HepG2 (cell line): ENCODE results near the gene ERLEC1. TPM values are rescaled to one million over a fixed set of nuclear protein-coding genes. Genes with fewer than 3 reads are reported as not detected.
A peak's percentile ranks its signal among the peaks of the same experiment; 100 is the strongest.

Experiments used
- ATAC-seq: fragments of 200-7000 bp; cut with Tn5 transposase; 3 replicates; pipeline ENCODE4 v1.9.1; 2020; ENCODE audit warnings: mild to moderate bottlenecking, moderate library complexity
- BruUV-seq: library from RNA; stranded (reverse); fragments of 400-500 nt; replicated peaks from 2 replicates; lab custom pipeline; 2021; lab: Mats Ljungman, UMichigan
- CTCF ChIA-PET: fragments of 300-600 bp; formaldehyde crosslinking; extraction: SDS; loops from one replicate; lab custom pipeline; 2021; ENCODE audit warnings: low total read pairs, inconsistent platforms, low intra/inter-chr PET ratio; lab: Yijun Ruan, JAX
- POLR2A ChIA-PET: fragments of 350-600 bp; sonication (Branson Sonifier 250); formaldehyde crosslinking; loops from one replicate; lab custom pipeline; 2020; ENCODE audit warnings: antibody characterized with exemption, inconsistent platforms; lab: Yijun Ruan, JAX
- DNase-seq: peaks from one replicate; pipeline ENCODE4 v3.0.0-alpha.2; 2015; ENCODE audit warnings: low spot score
- FAIRE-seq: peaks from 3 replicates; lab custom pipeline; 2011; peaks lifted over from hg19 to GRCh38; lab: Jason Lieb, UNC
- H2AFZ ChIP-seq: one replicate; pipeline ENCODE4 v1.6.1; 2011; ENCODE audit warnings: low read length, inconsistent platforms
- H3K27ac ChIP-seq: fragments of 300-600 bp; 3 replicates; pipeline ENCODE4 v1.8.0; 2011; ENCODE audit warnings: mixed run types, mild to moderate bottlenecking, mixed read lengths, low read length, inconsistent platforms; ENCODE audit not compliant: insufficient read depth; ENCODE audit errors: extremely low read length
- H3K27me3 ChIP-seq, 2 experiments: fragments of 200-600 bp in 1 of 2; 2 replicates in 1 of 2; 3 replicates in 1 of 2; pipeline versions ENCODE4 v1.6.0 to v1.8.0; 2011; ENCODE audit warnings: low read length in 2 of 2, mild to moderate bottlenecking in 2 of 2, moderate library complexity in 2 of 2, inconsistent platforms in 1 of 2; ENCODE audit not compliant: insufficient read depth in 2 of 2, control insufficient read depth in 1 of 2
- H3K36me3 ChIP-seq, 2 experiments: fragments of 200-600 bp in 1 of 2; replicated peaks in 1 of 2; 2 replicates in 1 of 2; 3 replicates in 1 of 2; pipeline versions ENCODE4 v1.5.1 to v1.8.0; 2011; ENCODE audit warnings: low read length in 2 of 2, inconsistent platforms in 1 of 2; ENCODE audit not compliant: insufficient read depth in 2 of 2, control insufficient read depth in 1 of 2
- H3K4me1 ChIP-seq: 2 replicates; pipeline ENCODE4 v1.5.1; 2012; ENCODE audit warnings: low read length, inconsistent platforms; ENCODE audit not compliant: insufficient read depth
- H3K4me2 ChIP-seq: 2 replicates; pipeline ENCODE4 v1.6.0; 2011; ENCODE audit warnings: low read depth, low read length, inconsistent platforms
- H3K4me3 ChIP-seq, 3 experiments: fragments of 200-600 bp in 1 of 3; sonication (generic), shearing (Covaris generic) in 1 of 3; replicated peaks in 1 of 3; 2 replicates each; pipeline ENCODE4 v1.5.1; 2011 to 2016; ENCODE audit warnings: low read length in 3 of 3, inconsistent platforms in 2 of 3, low read depth in 2 of 3, mild to moderate bottlenecking in 2 of 3, control low read depth in 1 of 3, mixed read lengths in 1 of 3; ENCODE audit not compliant: insufficient read depth in 1 of 3
- H3K79me2 ChIP-seq: one replicate; pipeline ENCODE4 v1.6.1; 2011; ENCODE audit warnings: low read length, inconsistent platforms; ENCODE audit not compliant: insufficient read depth
- H3K9ac ChIP-seq: 2 replicates; pipeline ENCODE4 v1.6.0; 2011; ENCODE audit warnings: mild to moderate bottlenecking, low read depth, low read length, inconsistent platforms; ENCODE audit not compliant: insufficient read depth
- H3K9me3 ChIP-seq: 2 replicates; pipeline ENCODE4 v1.5.1; 2012; ENCODE audit warnings: mild to moderate bottlenecking, low read length
- H4K20me1 ChIP-seq: 2 replicates; pipeline ENCODE4 v1.6.0; 2011; ENCODE audit warnings: inconsistent platforms, mild to moderate bottlenecking, low read length, moderate library complexity; ENCODE audit not compliant: insufficient read depth
- HES4 ChIP-seq: sonication (generic); formaldehyde crosslinking; IDR thresholded peaks from 2 replicates; pipeline ENCODE4 v1.9.0; 2021; ENCODE audit warnings: mild to moderate bottlenecking, missing genetic modification reagents, borderline replicate concordance
- HMG20A ChIP-seq: IDR thresholded peaks from 2 replicates; pipeline ENCODE4 v1.6.1; 2016; ENCODE audit warnings: borderline replicate concordance
- HNRNPL ChIP-seq: fragments of 200-400 bp; formaldehyde crosslinking; IDR thresholded peaks from 2 replicates; pipeline ENCODE4 v1.6.1; 2017; ENCODE audit warnings: mild to moderate bottlenecking, low read depth, low read length
- HOXA7 ChIP-seq: sonication (generic); formaldehyde crosslinking; IDR thresholded peaks from 2 replicates; pipeline ENCODE4 v1.8.1; 2022; ENCODE audit warnings: mild to moderate bottlenecking, missing genetic modification reagents, moderate library complexity
- IRF2 ChIP-seq: IDR thresholded peaks from 2 replicates; pipeline ENCODE4 v1.6.1; 2018; ENCODE audit warnings: missing genetic modification reagents, missing compliant biosample characterization
- KDM6A ChIP-seq: IDR thresholded peaks from 2 replicates; pipeline ENCODE4 v1.6.1; 2016; ENCODE audit warnings: low read depth
- MEF2D ChIP-seq: sonication (generic); formaldehyde crosslinking; IDR thresholded peaks from 2 replicates; pipeline ENCODE4 v1.5.1; 2020; ENCODE audit warnings: mild to moderate bottlenecking, missing genetic modification reagents
- MEIS2 ChIP-seq: sonication (generic); formaldehyde crosslinking; IDR thresholded peaks from 2 replicates; pipeline ENCODE4 v1.9.0; 2021; ENCODE audit warnings: mild to moderate bottlenecking, missing genetic modification reagents
- SOX5 ChIP-seq: IDR thresholded peaks from 2 replicates; pipeline ENCODE4 v1.6.1; 2016; ENCODE audit warnings: borderline replicate concordance
- TCF7 ChIP-seq: sonication (generic); IDR thresholded peaks from 2 replicates; pipeline ENCODE4 v1.6.1; 2016; ENCODE audit warnings: antibody characterized with exemption, low read depth
- TFE3 ChIP-seq: IDR thresholded peaks from 2 replicates; pipeline ENCODE4 v1.6.1; 2016
- ZMYM4 ChIP-seq: sonication (generic); formaldehyde crosslinking; IDR thresholded peaks from 2 replicates; pipeline ENCODE4 v1.8.1; 2023; ENCODE audit warnings: mild to moderate bottlenecking, missing genetic modification reagents
- ZNF713 ChIP-seq: sonication (generic); formaldehyde crosslinking; IDR thresholded peaks from 2 replicates; pipeline ENCODE4 v1.4.0; 2020; ENCODE audit warnings: mild to moderate bottlenecking, missing genetic modification reagents
- WGBS: methylation state at CpG from one replicate; pipeline ENCODE4 v1.1.6; 2017; ENCODE audit warnings: low lambda C conversion rate; 5-methylcytosine and 5-hydroxymethylcytosine counted together
- in situ Hi-C: cut with HindIII; loops from 2 replicates; pipeline ENCODE4 v1.10.0; 2017; ENCODE audit warnings: low pct_unique_long_range_greater_than_20kb; ENCODE audit not compliant: extremely low pct_ligation_motif_present
- intact Hi-C: fragments of 100-400 bp; cut with micrococcal nuclease; formaldehyde crosslinking; loops from one replicate; pipeline ENCODE4 v1.10.0; 2022; ENCODE audit not compliant: unreplicated experiment
- polyA plus RNA-seq, 8 experiments: library from polyadenylated mRNA; depleted of rRNA in 3 of 8; stranded (reverse) in 7 of 8; unstranded in 1 of 8; fragments of >200 nt; fragmentation: Illumina TruSeq in 4 of 8; extraction: Trizol in 4 of 8; gene quantifications; 2 replicates each; pipeline versions ENCODE4 v1.2.1 to v1.2.3, GENCODE V29; 2011 to 2016; ENCODE audit warnings: low read depth in 4 of 8, missing spikeins in 1 of 8, mixed read lengths in 1 of 8; ENCODE audit not compliant: insufficient read depth in 1 of 8
- total RNA-seq, 5 experiments: library from RNA; depleted of rRNA; stranded (reverse); fragments of >200 nt; fragmentation: Illumina TruSeq; extraction: Trizol; gene quantifications; 2 replicates each; pipeline ENCODE4 v1.2.3, GENCODE V29; 2016; ENCODE audit warnings: low read depth in 1 of 5
- TF ChIP-seq, protein P1 (sequence below): sonication (generic); formaldehyde crosslinking; IDR thresholded peaks from 2 replicates; pipeline ENCODE4 v1.8.0; 2022; ENCODE audit warnings: missing genetic modification reagents, low read depth, mild to moderate bottlenecking, borderline replicate concordance
- TF ChIP-seq, protein P2 (sequence below): sonication (generic); formaldehyde crosslinking; IDR thresholded peaks from 2 replicates; pipeline ENCODE4 v1.5.0; 2020; ENCODE audit warnings: missing genetic modification reagents
- TF ChIP-seq, protein P3 (sequence below): sonication (generic); formaldehyde crosslinking; IDR thresholded peaks from 2 replicates; pipeline ENCODE4 v1.5.0; 2020; ENCODE audit warnings: missing genetic modification reagents

Gene ERLEC1
- total and polyA plus RNA-seq, 2 of the 13 experiments (the other 11 are each of a cell fraction or from before 2014, with no cell fraction given) = 87.3 to 88.4 TPM

- no peaks in the 10 kb centered on the region for H3K27me3 ChIP-seq
- H4K20me1 ChIP-seq = no peaks in the 10 kb centered on the region
- in situ Hi-C loops = no loop called here
- H3K79me2 ChIP-seq = no peaks in the 10 kb centered on the region
- ChIA-PET CTCF (no interaction called here), POLR2A (interaction anchor here (1.0 to 1.2 kb wide), 3 partner anchors 10 to 143 kb away, joined by 4 to 10 read pairs (median 5); partner anchors contain the start of genes ASB3 and ERLEC1)
- H3K36me3 ChIP-seq = no peaks in the 10 kb centered on the region
- 0% methylated on average over 3 of the region's 3 CpGs for WGBS
- peak overlapping the region; percentile 61 for H3K4me2 ChIP-seq
- peak; percentile 95 for ATAC-seq
- peaks cover 53% of the 10 kb centered on the region for H3K4me1 ChIP-seq
- H3K9ac ChIP-seq = peak overlapping the region; percentile 68
- peak overlapping the region in 2 of 3 experiments; percentile 20 to 44; a peak in 3 of 6 replicates for H3K4me3 ChIP-seq
- TSS peak; percentile 90 for BruUV-seq
- peak overlapping the region; percentile 93 for H3K27ac ChIP-seq
- DNase-seq = peak; percentile 100
- intact Hi-C loops = loop anchor here (1.0 to 2.0 kb wide), 3 partner anchors 25 to 143 kb away; partner anchors contain the start of genes ASB3 and ERLEC1
- no peak overlapping the region for H2AFZ ChIP-seq
- peak; percentile 97 for FAIRE-seq
- no peaks in the 10 kb centered on the region for H3K9me3 ChIP-seq
- TF ChIP-seq, protein P1, sequence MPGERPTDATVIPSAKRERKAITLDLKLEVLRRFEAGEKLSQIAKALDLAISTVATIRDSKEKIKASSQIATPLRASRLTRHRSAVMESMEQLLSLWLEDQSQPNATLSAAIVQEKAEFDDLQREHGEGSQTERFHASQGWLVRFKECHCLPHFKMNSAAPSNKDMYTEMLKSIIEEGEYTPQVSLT (CRISPR knock-in tag) = no peak
- TF ChIP-seq ZMYM4 (CRISPR knock-in tag) (peak; percentile 46), SOX5 (peak; percentile 98), KDM6A (CRISPR knock-in tag) (peak; percentile 97), ZNF713 (no peak), MEIS2 (CRISPR knock-in tag) (peak; percentile 92), HMG20A (CRISPR knock-in tag) (peak; percentile 97), MEF2D (peak; percentile 86; the same call in 1 of the 2 replicates), TCF7 (peak; percentile 92), HES4 (no peak), IRF2 (CRISPR knock-in tag) (peak; percentile 88), TFE3 (CRISPR knock-in tag) (peak; percentile 52; the same call in 1 of the 2 replicates), HOXA7 (CRISPR knock-in tag) (no peak), HNRNPL (no peak)
- TF ChIP-seq, protein P2, sequence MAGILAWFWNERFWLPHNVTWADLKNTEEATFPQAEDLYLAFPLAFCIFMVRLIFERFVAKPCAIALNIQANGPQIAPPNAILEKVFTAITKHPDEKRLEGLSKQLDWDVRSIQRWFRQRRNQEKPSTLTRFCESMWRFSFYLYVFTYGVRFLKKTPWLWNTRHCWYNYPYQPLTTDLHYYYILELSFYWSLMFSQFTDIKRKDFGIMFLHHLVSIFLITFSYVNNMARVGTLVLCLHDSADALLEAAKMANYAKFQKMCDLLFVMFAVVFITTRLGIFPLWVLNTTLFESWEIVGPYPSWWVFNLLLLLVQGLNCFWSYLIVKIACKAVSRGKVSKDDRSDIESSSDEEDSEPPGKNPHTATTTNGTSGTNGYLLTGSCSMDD (CRISPR knock-in tag) = no peak
- TF ChIP-seq, protein P3, sequence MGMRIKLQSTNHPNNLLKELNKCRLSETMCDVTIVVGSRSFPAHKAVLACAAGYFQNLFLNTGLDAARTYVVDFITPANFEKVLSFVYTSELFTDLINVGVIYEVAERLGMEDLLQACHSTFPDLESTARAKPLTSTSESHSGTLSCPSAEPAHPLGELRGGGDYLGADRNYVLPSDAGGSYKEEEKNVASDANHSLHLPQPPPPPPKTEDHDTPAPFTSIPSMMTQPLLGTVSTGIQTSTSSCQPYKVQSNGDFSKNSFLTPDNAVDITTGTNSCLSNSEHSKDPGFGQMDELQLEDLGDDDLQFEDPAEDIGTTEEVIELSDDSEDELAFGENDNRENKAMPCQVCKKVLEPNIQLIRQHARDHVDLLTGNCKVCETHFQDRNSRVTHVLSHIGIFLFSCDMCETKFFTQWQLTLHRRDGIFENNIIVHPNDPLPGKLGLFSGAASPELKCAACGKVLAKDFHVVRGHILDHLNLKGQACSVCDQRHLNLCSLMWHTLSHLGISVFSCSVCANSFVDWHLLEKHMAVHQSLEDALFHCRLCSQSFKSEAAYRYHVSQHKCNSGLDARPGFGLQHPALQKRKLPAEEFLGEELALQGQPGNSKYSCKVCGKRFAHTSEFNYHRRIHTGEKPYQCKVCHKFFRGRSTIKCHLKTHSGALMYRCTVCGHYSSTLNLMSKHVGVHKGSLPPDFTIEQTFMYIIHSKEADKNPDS (CRISPR knock-in tag) = no peak
Measured at GRCh38 chr2:53826587-53827397, 39.9 kb downstream of the ERLEC1 start.
